Measurements from ENCODE around the gene SAPCD1.

- TF ChIP-seq YY1 (IDR thresholded peaks at IDR 0.05; ENCODE audit: insufficient read depth, insufficient read length) (no peak), ZNF274 (IDR thresholded peaks at IDR 0.05; ENCODE audit: low read depth, low read length) (no peak)
Measured at GRCh38 chr6:31764198-31764597, 1.7 kb downstream of the SAPCD1 start.

Measured in NT2/D1 (cell line).